Adrenal gland (tissue), 5 donors: ENCODE data around the gene WDCP.
A peak's percentile ranks its signal among the peaks of the same experiment; 100 is the strongest.

ENCODE experiments used
- CTCF ChIP-seq, 6 experiments: fragments of 450-650 bp in 4 of 6; fragments of 200-600 bp in 2 of 6; sonication (generic) in 1 of 6; IDR thresholded peaks; 1 replicate in 5 of 6; 2 replicates in 1 of 6; pipeline versions ENCODE4 v1.5.1 to v1.8.0; 2016 to 2021; ENCODE audit warnings: antibody characterized with exemption in 6 of 6, mild to moderate bottlenecking in 2 of 6, moderate library complexity in 1 of 6
- POLR2A ChIP-seq, 2 donors: fragments of 450-650 bp; IDR thresholded peaks; one replicate each; pipeline ENCODE4 v1.6.1; 2017; ENCODE audit warnings: antibody characterized with exemption in 2 of 2, mild to moderate bottlenecking in 2 of 2, moderate library complexity in 1 of 2
- donor health status: DM: no; HTN: no; CAD: no.

GRCh38 chr2:24046930-24047702 is at the start of gene WDCP:
- no peak for TF ChIP-seq CTCF (IDR thresholded peaks at IDR 0.05)
- TF ChIP-seq POLR2A (IDR thresholded peaks at IDR 0.05), result peak; percentile 54 to 81
